HG02588 (cell line): Measurements from ENCODE around the gene KCTD8.
"Not testable (repeated sequence)": the region's sequence is repeated elsewhere in the genome, so short reads cannot be mapped to it uniquely, and the experiment has no call there.

Source experiments
- ATAC-seq: cut with Tn5 transposase; IDR thresholded peaks from one replicate; pipeline ENCODE4 v1.9.1; 2021; ENCODE audit warnings: mild to moderate bottlenecking, moderate library complexity; ENCODE audit not compliant: unreplicated experiment

KCTD8 gene

DNA sequence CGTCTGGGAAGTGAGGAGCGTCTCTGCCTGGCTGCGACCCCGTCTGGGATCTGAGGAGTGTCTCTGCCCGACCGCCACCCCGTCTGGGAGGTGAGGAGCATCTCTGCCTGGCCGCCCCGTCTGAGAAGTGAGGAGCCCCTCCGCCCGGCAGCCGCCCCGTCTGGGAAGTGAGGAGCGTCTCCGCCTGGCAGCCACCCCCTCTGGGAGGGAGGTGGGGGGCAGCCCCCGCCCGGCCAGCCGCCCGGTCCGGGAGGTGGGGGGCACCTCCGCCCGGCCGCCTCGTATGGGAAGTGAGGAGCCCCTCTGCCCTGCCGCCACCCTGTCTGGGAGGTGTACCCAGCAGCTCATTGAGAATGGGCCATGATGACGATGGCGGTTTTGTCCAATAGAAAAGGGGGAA lies 280.8 kb downstream of the KCTD8 start:
- not testable (repeated sequence) for ATAC-seq

- ATAC-seq: no peak
Observed at GRCh38 chr4:44165938-44166337, 282.7 kb downstream of the KCTD8 start.

DNA sequence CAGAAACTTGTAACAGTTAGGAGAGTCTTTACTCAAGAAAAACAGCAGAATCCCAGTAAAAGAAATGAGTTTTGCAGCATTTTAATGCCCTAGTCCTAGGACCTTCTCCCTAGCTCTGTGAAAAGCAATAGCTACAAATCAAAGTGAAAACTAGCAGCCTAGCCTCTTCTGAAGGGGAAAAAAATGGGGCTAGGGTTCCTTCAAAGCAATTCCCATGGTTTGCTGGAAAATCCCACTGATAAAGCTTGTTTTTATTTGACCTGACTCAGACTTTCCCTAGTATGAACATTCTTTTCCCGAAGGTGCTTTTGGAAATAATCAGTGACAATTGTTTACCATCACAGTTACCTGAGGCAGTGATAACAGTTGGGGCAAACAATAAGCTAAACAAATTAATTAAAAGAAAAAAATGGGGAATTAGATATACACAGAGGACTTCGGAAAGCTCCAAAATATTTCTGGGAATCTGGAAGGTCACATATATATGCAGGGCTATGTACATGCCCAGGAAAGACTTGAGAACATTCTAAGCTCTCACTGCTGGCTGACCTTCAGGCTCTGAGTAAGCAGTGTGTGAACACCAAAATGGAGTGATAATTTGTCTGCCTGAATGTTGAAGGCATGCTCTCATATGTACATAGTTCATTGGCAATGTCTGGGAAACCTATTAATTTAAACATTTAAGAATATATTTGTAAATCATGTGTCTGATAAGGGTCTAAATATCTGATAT lies 285.9 kb downstream of the KCTD8 start:
- ATAC-seq: no peak

DNA sequence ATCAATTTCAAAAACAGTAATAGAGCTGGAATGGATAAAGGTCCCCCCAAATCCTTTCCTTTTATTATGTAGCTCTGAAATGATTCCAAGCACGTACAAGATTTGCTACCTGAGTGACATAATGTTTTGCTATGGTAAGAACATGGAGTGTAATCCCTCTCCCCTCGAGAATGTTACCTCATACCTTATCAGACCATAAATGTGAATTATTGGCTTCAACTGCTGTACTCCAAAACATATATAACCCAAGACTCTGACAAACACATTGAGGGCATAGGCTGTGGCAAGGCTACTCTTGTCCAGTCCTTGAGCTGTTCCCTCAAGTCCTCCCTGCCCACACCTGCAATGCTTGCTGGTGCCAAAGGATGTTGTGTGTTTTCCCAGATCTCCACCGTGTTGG lies 286.9 kb downstream of the KCTD8 start:
- no peak for ATAC-seq

GRCh38 chr4:44160776-44161367 lies 287.7 kb downstream of the KCTD8 start:
- no peak for ATAC-seq

- no peak for ATAC-seq
Observed at GRCh38 chr4:44159991-44160390, 288.6 kb downstream of the KCTD8 start.

GRCh38 chr4:44157611-44158277 lies 290.9 kb downstream of the KCTD8 start:
- no peak for ATAC-seq

DNA sequence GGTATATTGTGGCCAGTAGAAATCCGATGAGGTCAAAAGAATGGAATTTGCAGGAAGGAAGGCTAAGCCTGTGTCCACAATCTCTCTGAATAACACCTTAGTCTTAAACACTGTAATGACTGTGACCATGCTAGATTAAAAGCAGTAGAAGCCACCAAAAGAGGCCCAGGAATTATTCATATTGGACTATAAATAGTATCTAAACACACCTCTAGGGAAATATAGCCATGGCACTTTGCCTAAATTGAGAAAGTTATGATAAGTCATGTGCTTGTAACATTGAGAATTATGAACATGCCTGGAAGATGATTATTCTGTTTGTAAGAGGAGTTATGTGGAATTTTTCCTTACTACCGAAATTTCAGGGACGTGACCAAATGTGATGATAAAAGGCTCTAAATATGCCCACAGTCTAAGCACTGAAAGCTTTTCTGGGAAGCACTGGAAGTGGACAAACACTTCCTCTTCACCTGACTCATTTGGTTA lies 298.5 kb downstream of the KCTD8 start:
- no peak for ATAC-seq

DNA sequence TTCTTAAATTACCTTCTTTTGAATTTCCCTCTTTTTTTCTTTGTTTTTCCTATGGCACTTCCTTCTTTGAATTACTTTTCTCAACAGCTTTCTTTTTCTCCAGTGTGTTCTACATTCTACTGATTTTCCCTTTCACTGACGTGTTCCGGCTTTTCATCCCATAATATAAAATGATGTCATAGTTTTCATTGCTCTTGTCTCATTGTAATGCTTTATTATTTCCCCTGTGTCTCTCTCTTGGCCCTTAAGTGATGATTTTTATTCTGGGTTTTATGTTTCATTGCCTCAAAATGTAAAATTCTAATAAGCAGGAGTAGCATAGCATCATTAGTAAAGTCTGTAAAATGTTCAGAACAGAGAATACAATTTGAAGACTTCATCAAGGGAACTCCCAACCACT lies 299.3 kb downstream of the KCTD8 start:
- no peak for ATAC-seq

DNA sequence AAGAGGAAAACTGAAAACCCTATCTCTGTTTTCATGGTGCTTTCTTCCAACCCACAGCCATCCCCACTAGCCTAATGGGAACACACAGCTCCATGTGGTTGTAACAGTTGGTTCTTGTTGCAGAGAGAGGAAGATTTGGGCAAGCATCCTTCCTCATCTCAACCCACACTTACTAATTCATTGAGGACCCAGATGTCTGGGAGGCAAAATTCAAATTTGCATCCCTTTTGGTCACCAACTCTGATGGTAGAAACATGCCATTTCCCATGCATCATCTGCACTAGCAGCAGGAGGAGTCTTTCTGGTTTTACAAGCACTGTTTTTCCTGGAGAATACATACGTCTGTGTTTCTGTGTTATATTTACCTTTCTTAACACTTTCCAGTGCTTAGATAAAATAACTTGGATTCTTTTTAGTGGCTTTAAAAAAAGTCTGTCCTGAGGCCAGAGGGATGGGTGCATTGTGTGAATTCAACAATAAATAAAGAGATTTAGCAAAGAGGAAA lies 301.0 kb downstream of the KCTD8 start:
- no peak for ATAC-seq

DNA sequence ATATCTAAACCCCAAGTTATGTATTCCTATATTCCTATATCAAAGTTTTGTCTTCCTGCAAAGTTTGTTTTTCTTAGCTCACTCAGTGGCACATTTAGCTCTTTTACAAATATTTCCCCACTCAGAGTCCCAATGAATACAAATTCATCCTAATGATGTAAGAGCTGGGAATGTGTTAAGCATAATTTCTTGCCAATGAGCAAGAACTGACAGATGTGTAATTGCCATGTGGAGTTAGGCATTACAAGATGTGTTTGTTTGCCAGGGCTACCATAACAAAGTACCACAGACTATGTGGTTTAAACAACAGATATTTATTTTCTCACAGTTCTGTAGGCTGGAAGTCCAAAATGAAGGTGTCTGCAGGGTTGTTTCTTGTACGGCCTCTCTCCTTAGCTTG lies 302.1 kb downstream of the KCTD8 start:
- no peak for ATAC-seq

GRCh38 chr4:44145868-44146267 lies 302.7 kb downstream of the KCTD8 start:
- no peak for ATAC-seq

- no peak for ATAC-seq
Observed at GRCh38 chr4:44132526-44132925, 316.1 kb downstream of the KCTD8 start.
